Progenitor cell of endocrine pancreas (in vitro differentiated cells): ENCODE results near the gene TAP1. TPM values are rescaled to one million over a fixed set of nuclear protein-coding genes. Genes with fewer than 3 reads are reported as not detected.
"Not testable (repeated sequence)": the region's sequence is repeated elsewhere in the genome, so short reads cannot be mapped to it uniquely, and the experiment has no call there.

Source experiments
- DNase-seq: peaks from one replicate; pipeline ENCODE4 v3.0.0; 2021; ENCODE audit warnings: low spot score; ENCODE audit not compliant: unreplicated experiment
- H3K27ac Mint-ChIP-seq: 2 replicates; pipeline ENCODE4 v1.8.0; 2021; ENCODE audit warnings: mild to moderate bottlenecking, moderate library complexity, mixed read lengths
- H3K27me3 Mint-ChIP-seq: 2 replicates; pipeline ENCODE4 v1.8.0; 2021; ENCODE audit warnings: mixed read lengths
- H3K36me3 Mint-ChIP-seq: 2 replicates; pipeline ENCODE4 v1.8.0; 2022; ENCODE audit warnings: mixed read lengths; ENCODE audit not compliant: insufficient read depth
- H3K4me1 Mint-ChIP-seq: 2 replicates; pipeline ENCODE4 v1.8.0; 2021; ENCODE audit warnings: low read depth, mixed read lengths
- H3K4me3 Mint-ChIP-seq: 2 replicates; pipeline ENCODE4 v1.8.0; 2021; ENCODE audit warnings: low read depth, mild to moderate bottlenecking, moderate library complexity, mixed read lengths
- H3K9me3 Mint-ChIP-seq: 2 replicates; pipeline ENCODE4 v1.8.0; 2021; ENCODE audit warnings: low read depth, mixed read lengths
- total RNA-seq: library from RNA; stranded (reverse); gene quantifications from 2 replicates; pipeline ENCODE4 v1.2.1, GENCODE V29; 2021
- TF ChIP-seq, protein P1 (sequence below): fragments of 200-600 bp; sonication (generic); IDR thresholded peaks from one replicate; pipeline ENCODE4 v1.5.0; 2021; ENCODE audit warnings: antibody characterized with exemption, mild to moderate bottlenecking; ENCODE audit not compliant: unreplicated experiment

TAP1 gene
- total RNA-seq, 1 donor from 2014 or later: 0.50 TPM

- Mint-ChIP-seq H3K4me3 (no peak overlapping the region), H3K36me3 (no peaks in the 10 kb centered on the region), H3K27ac (no peak overlapping the region), H3K27me3 (peaks cover 39% of the 10 kb centered on the region), H3K4me1 (no peaks in the 10 kb centered on the region), H3K9me3 (no peaks in the 10 kb centered on the region)
- TF ChIP-seq, protein P1, sequence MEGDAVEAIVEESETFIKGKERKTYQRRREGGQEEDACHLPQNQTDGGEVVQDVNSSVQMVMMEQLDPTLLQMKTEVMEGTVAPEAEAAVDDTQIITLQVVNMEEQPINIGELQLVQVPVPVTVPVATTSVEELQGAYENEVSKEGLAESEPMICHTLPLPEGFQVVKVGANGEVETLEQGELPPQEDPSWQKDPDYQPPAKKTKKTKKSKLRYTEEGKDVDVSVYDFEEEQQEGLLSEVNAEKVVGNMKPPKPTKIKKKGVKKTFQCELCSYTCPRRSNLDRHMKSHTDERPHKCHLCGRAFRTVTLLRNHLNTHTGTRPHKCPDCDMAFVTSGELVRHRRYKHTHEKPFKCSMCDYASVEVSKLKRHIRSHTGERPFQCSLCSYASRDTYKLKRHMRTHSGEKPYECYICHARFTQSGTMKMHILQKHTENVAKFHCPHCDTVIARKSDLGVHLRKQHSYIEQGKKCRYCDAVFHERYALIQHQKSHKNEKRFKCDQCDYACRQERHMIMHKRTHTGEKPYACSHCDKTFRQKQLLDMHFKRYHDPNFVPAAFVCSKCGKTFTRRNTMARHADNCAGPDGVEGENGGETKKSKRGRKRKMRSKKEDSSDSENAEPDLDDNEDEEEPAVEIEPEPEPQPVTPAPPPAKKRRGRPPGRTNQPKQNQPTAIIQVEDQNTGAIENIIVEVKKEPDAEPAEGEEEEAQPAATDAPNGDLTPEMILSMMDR: no peak
- DNase-seq: no peak
Measured at GRCh38 chr6:32814145-32814544, 39.4 kb downstream of the TAP1 start.

- Mint-ChIP-seq H3K4me1 (no peaks in the 10 kb centered on the region), H3K27ac (no peak overlapping the region), H3K27me3 (peaks cover 42% of the 10 kb centered on the region), H3K4me3 (no peak overlapping the region), H3K9me3 (no peaks in the 10 kb centered on the region), H3K36me3 (no peaks in the 10 kb centered on the region)
- no peak for DNase-seq
- TF ChIP-seq, protein P1: no peak
Measured at GRCh38 chr6:32809171-32809570, 44.3 kb downstream of the TAP1 start.

DNA sequence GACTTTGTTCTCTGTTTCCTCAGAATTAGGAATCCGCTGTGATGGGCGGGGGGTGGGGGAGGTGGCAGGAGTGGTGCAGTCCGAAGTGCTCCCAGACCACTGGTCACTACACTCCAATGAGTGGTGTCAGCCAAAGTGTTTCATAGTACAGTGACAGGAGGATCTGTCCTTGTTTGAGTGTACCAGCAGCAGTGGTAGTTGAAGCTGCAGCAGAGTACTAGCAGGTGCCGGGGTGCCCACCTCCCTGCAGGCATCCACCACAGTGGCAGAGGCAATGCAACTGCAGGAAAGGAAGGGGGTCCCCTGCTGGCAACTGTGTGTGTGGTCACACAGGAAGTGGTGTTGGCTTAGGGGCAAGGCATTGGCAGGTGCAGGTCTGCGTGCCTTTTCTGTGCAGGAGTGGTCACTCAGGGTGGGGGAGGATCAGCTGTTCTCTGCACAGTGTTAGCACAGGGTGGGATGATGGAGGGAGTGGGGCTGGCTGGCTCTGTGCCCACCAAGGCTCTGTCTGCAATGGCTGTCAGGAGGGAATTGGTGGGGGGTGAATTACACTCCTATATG lies 46.4 kb downstream of the TAP1 start:
- H3K27me3 Mint-ChIP-seq: peaks cover 48% of the 10 kb centered on the region

DNA sequence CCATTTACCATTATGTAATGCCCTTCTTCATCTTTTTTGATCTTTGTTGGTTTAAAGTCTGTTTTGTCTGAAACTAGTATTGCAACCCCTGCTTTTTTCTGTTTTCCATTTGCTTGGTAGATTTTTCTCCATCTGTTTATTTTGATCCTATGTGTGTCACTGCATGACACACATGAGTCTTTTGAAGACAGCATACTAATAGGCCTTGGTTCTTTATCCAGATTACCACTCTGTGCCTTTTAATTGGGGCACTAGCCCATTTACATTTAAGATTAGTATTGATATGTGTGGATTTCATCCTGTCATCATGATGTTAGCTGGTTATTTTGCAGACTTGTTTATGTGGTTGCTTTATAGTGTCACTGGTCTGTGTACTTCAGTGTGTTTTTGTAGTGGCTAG lies 48.1 kb downstream of the TAP1 start:
- H3K4me3 Mint-ChIP-seq, DNase-seq, H3K27ac Mint-ChIP-seq, H3K4me1 Mint-ChIP-seq, H3K9me3 Mint-ChIP-seq, H3K36me3 Mint-ChIP-seq: not testable (repeated sequence)
- H3K27me3 Mint-ChIP-seq: peaks cover 58% of the 10 kb centered on the region

More for the DNA sequence above, 46.4 kb downstream of the TAP1 start:
- TF ChIP-seq, protein P1: peak; percentile 18
- no peaks in the 10 kb centered on the region for H3K36me3 Mint-ChIP-seq
- no peak for DNase-seq
- no peaks in the 10 kb centered on the region for H3K9me3 Mint-ChIP-seq
- H3K27ac Mint-ChIP-seq: no peak overlapping the region
- H3K4me3 Mint-ChIP-seq: no peak overlapping the region
- H3K4me1 Mint-ChIP-seq: no peaks in the 10 kb centered on the region

- Mint-ChIP-seq H3K27ac (no peak overlapping the region), H3K36me3 (no peaks in the 10 kb centered on the region), H3K27me3 (peaks cover 65% of the 10 kb centered on the region), H3K9me3 (peaks cover 4% of the 10 kb centered on the region), H3K4me1 (no peaks in the 10 kb centered on the region), H3K4me3 (no peak overlapping the region)
- TF ChIP-seq, protein P1: no peak
- no peak for DNase-seq
Measured at GRCh38 chr6:32803416-32803815, 50.1 kb downstream of the TAP1 start.

- Mint-ChIP-seq H3K27ac (no peak overlapping the region), H3K36me3 (no peaks in the 10 kb centered on the region), H3K27me3 (peaks cover 77% of the 10 kb centered on the region), H3K4me1 (peaks cover 2% of the 10 kb centered on the region), H3K9me3 (peaks cover 4% of the 10 kb centered on the region), H3K4me3 (no peak overlapping the region)
- TF ChIP-seq, protein P1: no peak
- no peak for DNase-seq
Measured at GRCh38 chr6:32799740-32800139, 53.8 kb downstream of the TAP1 start.
